Progenitor cell of endocrine pancreas (in vitro differentiated cells): ENCODE measurements around the gene FYCO1. TPM values are rescaled to one million over a fixed set of nuclear protein-coding genes. Genes with fewer than 3 reads are reported as not detected.

Source experiments
- DNase-seq: peaks from one replicate; pipeline ENCODE4 v3.0.0; 2021; ENCODE audit warnings: low spot score; ENCODE audit not compliant: unreplicated experiment
- H3K27ac Mint-ChIP-seq: 2 replicates; pipeline ENCODE4 v1.8.0; 2021; ENCODE audit warnings: mild to moderate bottlenecking, moderate library complexity, mixed read lengths
- H3K27me3 Mint-ChIP-seq: 2 replicates; pipeline ENCODE4 v1.8.0; 2021; ENCODE audit warnings: mixed read lengths
- H3K36me3 Mint-ChIP-seq: 2 replicates; pipeline ENCODE4 v1.8.0; 2022; ENCODE audit warnings: mixed read lengths; ENCODE audit not compliant: insufficient read depth
- H3K4me1 Mint-ChIP-seq: 2 replicates; pipeline ENCODE4 v1.8.0; 2021; ENCODE audit warnings: low read depth, mixed read lengths
- H3K4me3 Mint-ChIP-seq: 2 replicates; pipeline ENCODE4 v1.8.0; 2021; ENCODE audit warnings: low read depth, mild to moderate bottlenecking, moderate library complexity, mixed read lengths
- H3K9me3 Mint-ChIP-seq: 2 replicates; pipeline ENCODE4 v1.8.0; 2021; ENCODE audit warnings: low read depth, mixed read lengths
- total RNA-seq: library from RNA; stranded (reverse); gene quantifications from 2 replicates; pipeline ENCODE4 v1.2.1, GENCODE V29; 2021
- TF ChIP-seq, protein P1 (sequence below): fragments of 200-600 bp; sonication (generic); IDR thresholded peaks from one replicate; pipeline ENCODE4 v1.5.0; 2021; ENCODE audit warnings: antibody characterized with exemption, mild to moderate bottlenecking; ENCODE audit not compliant: unreplicated experiment

FYCO1 gene
- total RNA-seq, 1 donor from 2014 or later, result 18.0 TPM

DNA sequence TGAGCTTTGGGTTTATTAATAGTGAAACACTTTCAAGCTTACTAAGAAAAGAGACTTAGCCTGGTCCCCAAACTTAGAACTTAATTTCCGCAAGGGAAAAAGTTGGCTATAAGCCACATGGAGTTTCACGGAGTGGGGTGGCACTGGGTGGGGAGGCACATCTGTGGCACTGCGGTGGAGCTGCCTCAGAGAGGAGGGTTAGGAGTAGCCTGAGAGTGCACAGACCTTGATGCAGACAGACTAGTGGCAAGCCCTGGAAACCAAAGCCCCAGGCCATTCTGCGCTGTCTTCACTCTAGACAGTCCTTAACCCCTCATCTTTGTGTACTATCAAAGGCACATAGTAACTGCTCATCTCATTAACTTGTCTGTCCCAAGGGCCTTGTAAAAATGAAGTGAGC, 30.4 kb downstream of the FYCO1 start:
- TF ChIP-seq, protein P1, sequence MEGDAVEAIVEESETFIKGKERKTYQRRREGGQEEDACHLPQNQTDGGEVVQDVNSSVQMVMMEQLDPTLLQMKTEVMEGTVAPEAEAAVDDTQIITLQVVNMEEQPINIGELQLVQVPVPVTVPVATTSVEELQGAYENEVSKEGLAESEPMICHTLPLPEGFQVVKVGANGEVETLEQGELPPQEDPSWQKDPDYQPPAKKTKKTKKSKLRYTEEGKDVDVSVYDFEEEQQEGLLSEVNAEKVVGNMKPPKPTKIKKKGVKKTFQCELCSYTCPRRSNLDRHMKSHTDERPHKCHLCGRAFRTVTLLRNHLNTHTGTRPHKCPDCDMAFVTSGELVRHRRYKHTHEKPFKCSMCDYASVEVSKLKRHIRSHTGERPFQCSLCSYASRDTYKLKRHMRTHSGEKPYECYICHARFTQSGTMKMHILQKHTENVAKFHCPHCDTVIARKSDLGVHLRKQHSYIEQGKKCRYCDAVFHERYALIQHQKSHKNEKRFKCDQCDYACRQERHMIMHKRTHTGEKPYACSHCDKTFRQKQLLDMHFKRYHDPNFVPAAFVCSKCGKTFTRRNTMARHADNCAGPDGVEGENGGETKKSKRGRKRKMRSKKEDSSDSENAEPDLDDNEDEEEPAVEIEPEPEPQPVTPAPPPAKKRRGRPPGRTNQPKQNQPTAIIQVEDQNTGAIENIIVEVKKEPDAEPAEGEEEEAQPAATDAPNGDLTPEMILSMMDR, result no peak
- H3K27me3 Mint-ChIP-seq, result no peaks in the 10 kb centered on the region
- no peak for DNase-seq
- peaks cover 16% of the 10 kb centered on the region for H3K36me3 Mint-ChIP-seq
- no peak overlapping the region for H3K27ac Mint-ChIP-seq
- no peaks in the 10 kb centered on the region for H3K9me3 Mint-ChIP-seq
- no peak overlapping the region for H3K4me3 Mint-ChIP-seq
- H3K4me1 Mint-ChIP-seq, result no peaks in the 10 kb centered on the region

DNA sequence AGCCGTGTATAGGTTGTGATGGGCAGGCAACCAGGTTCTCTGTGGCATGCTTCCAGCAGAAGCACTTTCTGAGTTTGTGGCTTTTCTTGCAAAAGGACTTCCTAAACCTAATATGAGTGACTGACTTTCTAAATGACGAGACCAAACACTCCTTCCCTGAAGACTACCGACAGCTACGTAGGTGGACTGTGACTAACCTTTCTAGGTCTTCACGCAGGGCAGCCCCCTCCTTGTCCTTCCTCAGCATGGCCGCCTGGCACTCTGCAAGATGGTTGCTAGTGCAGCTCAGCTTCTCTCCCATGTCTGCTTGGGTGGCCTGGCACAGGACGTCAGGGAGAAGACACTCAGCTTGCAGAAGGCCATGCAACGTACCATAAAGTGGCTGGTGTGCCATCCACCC, 31.5 kb downstream of the FYCO1 start:
- peaks cover 16% of the 10 kb centered on the region for H3K36me3 Mint-ChIP-seq
- no peaks in the 10 kb centered on the region for H3K9me3 Mint-ChIP-seq
- no peak overlapping the region for H3K4me3 Mint-ChIP-seq
- DNase-seq, result no peak
- H3K27ac Mint-ChIP-seq, result no peak overlapping the region
- no peaks in the 10 kb centered on the region for H3K27me3 Mint-ChIP-seq
- no peaks in the 10 kb centered on the region for H3K4me1 Mint-ChIP-seq
- TF ChIP-seq, protein P1, result no peak

DNA sequence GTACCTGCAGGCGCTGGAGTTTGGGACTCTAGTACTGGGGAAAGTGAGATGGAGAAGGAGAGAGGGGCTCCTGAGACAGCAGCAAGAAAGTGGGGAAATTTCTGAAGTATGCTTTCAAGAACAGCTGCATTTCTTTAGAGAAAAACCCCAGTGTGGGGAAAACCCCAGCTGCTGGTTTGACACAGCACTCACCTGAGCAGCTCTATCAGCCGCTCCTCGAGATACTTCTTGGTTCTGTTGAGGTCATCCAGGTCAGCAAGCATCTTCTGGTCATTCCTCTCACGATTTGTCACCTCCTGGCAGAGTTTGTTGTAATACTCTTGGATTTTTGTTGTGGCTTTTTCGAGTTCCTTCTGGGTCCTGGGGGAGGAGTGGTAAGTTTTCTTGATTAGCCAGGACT, 33.6 kb downstream of the FYCO1 start:
- no peaks in the 10 kb centered on the region for H3K4me1 Mint-ChIP-seq
- TF ChIP-seq, protein P1, result no peak
- no peak for DNase-seq
- no peaks in the 10 kb centered on the region for H3K27me3 Mint-ChIP-seq
- H3K9me3 Mint-ChIP-seq, result no peaks in the 10 kb centered on the region
- H3K36me3 Mint-ChIP-seq, result peaks cover 9% of the 10 kb centered on the region
- H3K4me3 Mint-ChIP-seq, result no peak overlapping the region
- no peak overlapping the region for H3K27ac Mint-ChIP-seq

DNA sequence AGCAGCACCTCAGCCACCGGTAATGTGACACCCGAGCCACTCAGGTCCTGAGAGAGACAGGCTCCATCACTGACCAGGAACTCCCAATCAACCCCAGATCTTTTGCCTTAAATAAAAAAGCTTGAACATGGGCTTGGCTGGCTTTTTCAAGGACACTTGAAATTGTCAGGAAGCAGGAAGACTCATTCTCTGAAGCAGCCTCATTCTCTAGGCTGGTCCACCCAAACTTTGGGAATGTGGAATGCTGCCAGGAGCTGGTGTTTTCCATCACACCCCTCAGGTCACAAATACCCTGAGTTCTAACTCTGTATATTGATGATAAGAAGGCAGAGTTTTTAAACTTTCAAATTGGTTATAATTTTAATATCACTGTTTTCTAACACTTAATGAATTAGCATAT, 35.3 kb downstream of the FYCO1 start:
- H3K9me3 Mint-ChIP-seq, result no peaks in the 10 kb centered on the region
- H3K4me1 Mint-ChIP-seq, result no peaks in the 10 kb centered on the region
- DNase-seq, result no peak
- H3K4me3 Mint-ChIP-seq, result no peak overlapping the region
- H3K36me3 Mint-ChIP-seq, result peaks cover 15% of the 10 kb centered on the region
- no peak overlapping the region for H3K27ac Mint-ChIP-seq
- TF ChIP-seq, protein P1, result no peak
- H3K27me3 Mint-ChIP-seq, result no peaks in the 10 kb centered on the region

DNA sequence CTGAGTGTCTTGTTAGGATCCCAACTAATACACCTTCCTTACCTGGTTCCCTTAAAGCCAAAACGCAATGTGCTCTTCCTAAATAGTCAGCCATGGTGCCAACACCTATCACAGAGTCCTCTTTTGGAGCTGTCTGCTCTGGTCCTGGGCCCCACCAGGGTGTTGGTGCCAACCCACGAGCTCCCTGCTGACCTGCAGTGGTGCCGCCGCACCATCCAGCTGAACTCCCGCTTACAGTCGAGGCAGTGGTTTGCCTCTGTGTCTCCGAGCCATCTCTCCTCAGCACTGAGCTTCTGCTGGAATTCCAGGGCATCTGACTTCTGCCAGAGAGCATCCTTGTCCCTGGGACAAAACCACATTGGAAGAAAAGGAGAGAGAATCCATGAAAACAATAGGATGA, 36.4 kb downstream of the FYCO1 start:
- Mint-ChIP-seq H3K27me3 (no peaks in the 10 kb centered on the region), H3K9me3 (no peaks in the 10 kb centered on the region), H3K4me3 (no peak overlapping the region), H3K36me3 (peaks cover 16% of the 10 kb centered on the region), H3K4me1 (no peaks in the 10 kb centered on the region), H3K27ac (no peak overlapping the region)
- DNase-seq, result no peak
- TF ChIP-seq, protein P1, result no peak
